GM19438 (cell line): ENCODE data around the gene NUDT11.
"Not testable (repeated sequence)": the region's sequence is repeated elsewhere in the genome, so short reads cannot be mapped to it uniquely, and the experiment has no call there.

Experiments used
- ATAC-seq: cut with Tn5 transposase; IDR thresholded peaks from one replicate; pipeline ENCODE4 v1.9.1; 2021; ENCODE audit warnings: low read depth; ENCODE audit not compliant: unreplicated experiment

Gene NUDT11

GRCh38 chrX:51496501-51497291, at the start of gene NUDT11:
Gene NUDT11 (minus strand): TSS chrX:51496592. CDS start chrX:51496444, 148 bp downstream.
- ATAC-seq: no peak

- no peak for ATAC-seq
These were observed 24.0 kb upstream of the NUDT11 start for GRCh38 chrX:51520393-51520792.

DNA sequence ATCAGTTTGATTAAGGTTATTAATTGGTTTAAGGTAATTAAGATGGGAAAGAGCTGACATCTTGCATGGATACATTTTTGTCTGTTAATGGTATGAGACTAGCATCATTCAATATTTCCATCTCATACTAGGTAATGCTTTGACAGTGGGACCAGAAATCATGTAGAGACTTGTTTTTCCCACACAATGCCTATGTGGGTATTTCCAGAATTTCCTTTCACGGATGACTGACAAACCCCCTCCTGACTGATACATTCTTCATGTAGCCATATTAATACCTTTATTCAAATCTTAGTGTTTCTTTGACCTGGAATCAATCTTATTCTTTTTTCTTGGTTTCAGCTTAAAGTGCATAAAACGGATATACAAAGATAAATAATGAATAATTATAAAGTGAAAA, 22.7 kb upstream of the NUDT11 start:
- ATAC-seq: not testable (repeated sequence)

DNA sequence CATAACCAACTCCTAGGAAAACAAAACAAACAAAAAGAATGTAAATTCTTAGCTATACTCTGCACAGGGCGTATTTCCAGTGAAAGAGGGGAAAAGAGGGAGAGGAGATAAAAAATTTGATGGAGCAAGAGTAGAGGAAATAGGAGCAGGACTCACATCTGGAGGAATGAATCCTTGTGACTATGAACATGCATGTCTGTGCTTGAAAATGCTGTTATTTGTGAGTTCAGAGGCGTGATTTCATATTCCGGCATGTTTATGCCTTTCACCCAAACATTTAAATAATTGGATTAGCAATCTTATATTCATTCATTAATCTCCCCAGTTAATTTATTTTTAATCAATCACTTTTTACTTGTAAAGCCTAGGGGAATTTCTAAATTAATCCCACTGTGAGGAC, 11.2 kb upstream of the NUDT11 start:
- no peak for ATAC-seq

DNA sequence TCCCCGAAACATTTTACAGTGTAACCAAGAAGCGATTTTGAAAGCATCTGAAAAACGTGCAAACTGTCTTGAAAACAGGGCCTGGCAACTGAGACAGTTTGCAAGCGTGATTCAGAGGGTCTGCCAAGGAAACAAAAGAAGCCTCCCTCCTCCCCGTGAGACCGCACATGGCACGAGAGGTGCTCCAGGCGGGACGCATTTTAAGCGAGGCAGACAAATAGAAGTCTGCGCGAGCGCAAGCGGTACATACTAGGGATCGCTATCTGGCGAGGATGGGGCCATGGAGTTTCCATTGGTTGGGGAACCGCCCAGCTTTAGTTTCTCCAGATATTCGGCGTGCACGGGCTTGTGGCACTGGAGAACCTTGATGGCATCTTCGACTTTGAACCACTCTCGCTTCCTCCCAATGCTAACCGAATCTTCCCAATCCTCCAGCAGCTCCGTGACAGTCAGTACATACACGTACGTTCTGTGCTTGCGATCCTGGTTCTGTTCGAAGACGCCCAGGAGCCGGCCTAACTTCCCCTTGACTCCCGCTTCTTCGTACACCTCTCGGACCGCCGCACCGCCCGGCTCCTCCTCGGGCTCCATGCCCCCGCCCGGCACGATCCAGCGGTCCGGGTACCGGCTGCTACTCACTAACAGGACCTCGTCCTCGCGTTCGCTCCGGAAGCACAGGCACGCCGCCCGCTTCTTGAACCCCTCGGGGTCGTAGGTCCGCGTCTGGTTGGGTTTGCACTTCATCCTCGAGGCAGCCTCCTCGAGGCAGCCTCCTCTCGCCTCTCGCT, 497 bp downstream of the NUDT11 start:
- not testable (repeated sequence) for ATAC-seq

- no peak for ATAC-seq
These were observed 2.0 kb downstream of the NUDT11 start for GRCh38 chrX:51494409-51494808.

DNA sequence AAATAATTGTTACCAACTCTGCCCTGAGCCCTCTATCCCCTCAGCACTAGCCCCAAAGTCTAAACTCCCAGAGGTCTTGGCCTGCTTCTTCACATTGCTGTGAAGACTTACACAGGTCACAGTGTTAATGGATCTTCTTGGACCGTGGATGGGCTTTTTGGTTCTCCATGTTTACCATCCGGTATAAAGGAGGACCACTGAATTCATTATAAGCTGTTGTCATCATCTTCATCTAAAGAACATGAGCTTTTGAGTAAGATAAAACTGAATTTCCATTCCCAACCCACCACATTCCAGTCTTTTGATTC, 8.5 kb downstream of the NUDT11 start:
- ATAC-seq: no peak

GRCh38 chrX:51484616-51485015, 11.8 kb downstream of the NUDT11 start:
- no peak for ATAC-seq

GRCh38 chrX:51482411-51482810, 14.0 kb downstream of the NUDT11 start:
- not testable (repeated sequence) for ATAC-seq

DNA sequence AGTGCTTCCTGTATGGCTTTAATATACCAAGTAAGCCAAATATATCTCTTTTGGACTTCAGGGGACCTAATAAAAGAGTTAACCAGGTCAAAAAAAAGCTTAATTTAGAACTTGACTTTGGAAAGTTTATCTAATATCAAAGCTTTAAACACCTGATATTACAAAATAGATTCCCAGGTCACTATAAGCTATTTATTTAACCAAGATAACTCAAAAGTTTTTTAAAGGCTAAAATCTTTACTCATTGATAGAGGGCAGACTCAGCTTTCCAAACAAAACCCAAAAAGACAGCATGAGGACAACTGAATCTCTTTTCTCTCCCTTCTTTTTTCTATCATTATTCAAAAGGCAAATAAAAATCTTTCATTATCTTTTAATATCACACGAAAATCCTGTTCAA, 19.5 kb downstream of the NUDT11 start:
- no peak for ATAC-seq

GRCh38 chrX:51463322-51463721, 33.1 kb downstream of the NUDT11 start:
- ATAC-seq: no peak

DNA sequence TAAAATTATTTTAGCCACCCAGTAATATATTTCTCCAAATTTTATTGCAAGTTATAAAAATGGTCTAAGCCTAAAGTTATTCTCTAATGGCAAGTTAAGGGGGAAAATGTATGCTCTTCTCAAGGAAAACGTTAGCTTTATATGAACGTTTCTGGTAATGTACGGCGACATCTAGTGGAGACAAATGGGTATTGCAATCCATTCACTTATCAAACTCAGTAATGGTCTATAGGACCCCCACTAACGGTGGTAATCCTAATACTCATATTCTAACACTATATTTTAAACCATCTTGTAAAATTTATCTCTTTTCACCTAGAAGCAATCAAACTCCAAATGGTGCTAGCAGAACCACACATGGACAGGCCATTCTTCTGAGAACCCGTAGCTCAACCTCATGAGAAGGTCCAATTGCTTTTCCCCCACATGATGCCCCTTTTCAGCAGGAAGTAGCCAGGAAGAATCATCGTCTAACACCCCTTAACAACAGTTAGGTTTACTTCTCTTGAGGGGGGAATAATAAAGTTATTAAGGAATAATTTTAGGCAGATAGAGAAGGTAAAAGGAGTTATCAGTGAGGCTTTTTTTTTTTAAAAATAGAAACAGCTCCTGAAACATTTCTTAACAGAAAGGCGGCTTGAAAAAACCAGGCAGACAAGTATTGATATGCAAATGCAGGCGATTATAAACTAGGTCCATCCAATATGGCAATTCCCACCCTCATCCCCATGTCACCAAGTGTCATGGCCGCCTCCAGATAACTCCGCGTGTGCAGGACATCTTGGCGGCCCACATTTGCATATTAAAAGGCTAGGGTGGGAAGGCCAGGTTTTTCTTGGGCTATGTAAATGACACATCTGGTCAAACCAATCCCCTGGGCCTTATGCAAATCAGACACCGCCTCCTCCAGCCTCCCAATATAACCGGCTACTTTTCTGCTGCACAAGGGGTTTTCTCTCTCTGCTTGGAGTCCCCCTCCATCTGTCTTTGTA, 35.0 kb downstream of the NUDT11 start:
- ATAC-seq: no peak

DNA sequence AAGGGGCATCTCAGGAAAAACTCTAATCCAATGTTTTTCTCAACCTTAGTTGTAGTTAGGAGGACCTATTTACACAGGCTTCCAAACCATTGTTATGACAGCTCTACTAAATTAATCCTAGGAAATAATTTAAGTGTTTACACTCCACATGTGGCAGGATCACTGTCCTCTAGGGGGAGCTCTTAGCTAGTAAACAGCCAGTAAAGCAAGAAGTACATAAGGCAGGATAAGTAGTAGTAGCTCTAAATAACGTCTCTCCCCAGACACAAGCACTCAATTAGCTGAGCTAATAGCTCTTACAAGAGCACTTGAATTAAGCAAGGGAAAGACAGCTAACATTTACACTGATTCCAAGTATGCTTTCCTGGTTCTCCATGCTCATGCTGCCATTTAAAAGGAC, 37.3 kb downstream of the NUDT11 start:
- no peak for ATAC-seq

DNA sequence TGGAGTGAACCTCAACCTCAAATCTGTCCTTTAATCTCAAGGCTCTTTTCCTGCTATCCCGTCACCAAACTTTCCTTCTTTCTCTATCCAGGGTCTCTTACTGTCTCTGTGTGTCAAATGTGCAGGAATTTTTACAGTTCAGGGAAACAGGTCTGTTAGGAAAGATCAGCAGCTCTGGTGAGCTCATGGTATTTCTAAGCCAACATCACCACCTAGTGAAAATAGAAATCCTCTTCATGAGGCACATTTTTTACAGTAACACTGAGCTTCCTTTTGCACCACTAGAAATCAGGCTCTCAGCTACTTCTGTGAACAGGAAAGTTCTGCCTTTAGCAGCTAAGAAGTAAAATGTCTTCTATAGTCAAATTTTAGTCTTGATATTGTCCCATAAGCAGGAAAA, 39.6 kb downstream of the NUDT11 start:
- no peak for ATAC-seq

DNA sequence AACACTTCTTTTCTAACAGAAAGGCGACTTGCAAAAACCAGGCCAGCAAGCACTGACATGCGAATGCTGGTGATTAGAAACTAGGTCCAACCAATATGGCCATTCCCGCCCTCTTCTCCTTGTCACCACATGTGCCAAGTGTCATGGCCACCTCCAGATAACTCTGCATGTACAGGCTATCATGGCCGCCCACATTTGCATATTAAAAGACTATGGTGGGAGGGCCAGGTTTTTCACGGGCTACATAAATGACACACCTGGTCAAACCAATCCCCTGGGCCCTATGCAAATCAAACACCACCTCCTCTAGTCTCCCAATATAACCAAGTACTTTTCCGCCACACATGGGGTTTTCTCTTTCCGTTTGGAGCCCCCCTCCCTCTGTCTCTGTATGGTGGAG, 40.1 kb downstream of the NUDT11 start:
- ATAC-seq: no peak

DNA sequence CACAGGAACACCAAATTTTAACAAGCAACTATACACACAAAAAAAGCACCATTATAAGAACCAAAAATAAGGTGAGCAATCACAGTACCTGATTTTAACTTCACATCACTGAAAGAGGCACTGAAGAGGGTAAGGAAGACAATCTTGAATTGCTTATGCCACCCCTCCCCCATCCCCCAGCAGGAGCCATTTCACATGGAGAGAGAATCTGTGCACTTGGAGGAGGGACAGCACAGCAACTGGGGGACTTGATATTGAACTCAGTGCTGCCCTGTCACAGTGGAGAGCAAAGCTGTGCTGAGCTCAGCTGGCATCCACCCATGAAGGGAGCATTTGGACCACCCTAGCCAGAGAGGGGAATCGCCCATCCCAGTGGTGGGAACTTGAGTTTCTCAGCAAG, 56.0 kb downstream of the NUDT11 start:
- ATAC-seq: no peak
